HepG2 (cell line): ENCODE results near the gene TUBG1. TPM values are rescaled to one million over a fixed set of nuclear protein-coding genes. Genes with fewer than 3 reads are reported as not detected.
A peak's percentile ranks its signal among the peaks of the same experiment; 100 is the strongest.

Experiments used
- BRCA1 ChIP-seq: sonication (generic); formaldehyde crosslinking; IDR thresholded peaks from 2 replicates; pipeline ENCODE4 v1.4.0; 2020; ENCODE audit warnings: missing genetic modification reagents
- CREM ChIP-seq, 2 experiments: sonication (generic) in 1 of 2; formaldehyde crosslinking in 1 of 2; IDR thresholded peaks; 2 replicates each; pipeline versions ENCODE4 v1.4.0 to v1.6.1; 2016 to 2020; ENCODE audit warnings: antibody characterized with exemption in 1 of 2, mild to moderate bottlenecking in 1 of 2, missing genetic modification reagents in 1 of 2
- FLYWCH1 ChIP-seq: sonication (generic); formaldehyde crosslinking; IDR thresholded peaks from 2 replicates; pipeline ENCODE4 v1.8.1; 2023; ENCODE audit warnings: mild to moderate bottlenecking, missing genetic modification reagents
- JARID2 ChIP-seq: sonication (generic); formaldehyde crosslinking; IDR thresholded peaks from 2 replicates; pipeline ENCODE4 v1.8.1; 2023; ENCODE audit warnings: missing genetic modification reagents, inconsistent platforms; ENCODE audit not compliant: insufficient replicate concordance
- NR2F6 ChIP-seq, 2 experiments: IDR thresholded peaks; 2 replicates each; pipeline ENCODE4 v1.6.1; 2016; ENCODE audit warnings: antibody characterized with exemption in 1 of 2, mild to moderate bottlenecking in 1 of 2
- PAF1 ChIP-seq: IDR thresholded peaks from 2 replicates; pipeline ENCODE4 v1.6.1; 2016; ENCODE audit warnings: missing genetic modification reagents, missing compliant biosample characterization
- PCBP1 ChIP-seq: fragments of 200-400 bp; formaldehyde crosslinking; IDR thresholded peaks from 2 replicates; pipeline ENCODE4 v1.6.1; 2017; ENCODE audit warnings: mild to moderate bottlenecking, low read depth, low read length, borderline replicate concordance
- RBFOX2 ChIP-seq: fragments of 200-400 bp; formaldehyde crosslinking; IDR thresholded peaks from 2 replicates; pipeline ENCODE4 v1.6.1; 2017; ENCODE audit warnings: low read depth, mild to moderate bottlenecking, low read length
- SP4 ChIP-seq: sonication (generic); formaldehyde crosslinking; IDR thresholded peaks from 2 replicates; pipeline ENCODE4 v1.8.1; 2023; ENCODE audit warnings: mild to moderate bottlenecking, missing genetic modification reagents
- ZBTB38 ChIP-seq: sonication (generic); formaldehyde crosslinking; IDR thresholded peaks from 2 replicates; pipeline ENCODE4 v1.5.1; 2020; ENCODE audit warnings: mild to moderate bottlenecking, missing genetic modification reagents
- ZBTB8A ChIP-seq: sonication (generic); formaldehyde crosslinking; IDR thresholded peaks from 2 replicates; pipeline ENCODE4 v1.4.0; 2020; ENCODE audit warnings: mild to moderate bottlenecking, low read depth, missing genetic modification reagents, borderline replicate concordance
- ZNF274 ChIP-seq: sonication (generic); formaldehyde crosslinking; IDR thresholded peaks from 2 replicates; pipeline ENCODE4 v1.5.1; 2020; ENCODE audit warnings: mild to moderate bottlenecking, missing genetic modification reagents
- ZNF280B ChIP-seq: sonication (generic); formaldehyde crosslinking; IDR thresholded peaks from 2 replicates; pipeline ENCODE4 v1.5.0; 2020; ENCODE audit warnings: missing genetic modification reagents, mild to moderate bottlenecking, borderline replicate concordance
- ZNF496 ChIP-seq: sonication (generic); formaldehyde crosslinking; IDR thresholded peaks from 2 replicates; pipeline ENCODE4 v1.8.1; 2023; ENCODE audit warnings: mild to moderate bottlenecking, moderate library complexity, missing genetic modification reagents; ENCODE audit not compliant: insufficient replicate concordance
- ZNF550 ChIP-seq: sonication (generic); formaldehyde crosslinking; IDR thresholded peaks from 2 replicates; pipeline ENCODE4 v1.4.0; 2020; ENCODE audit warnings: mild to moderate bottlenecking, missing genetic modification reagents, borderline replicate concordance
- ZSCAN21 ChIP-seq: sonication (generic); formaldehyde crosslinking; IDR thresholded peaks from 2 replicates; pipeline ENCODE4 v1.8.0; 2022; ENCODE audit warnings: mild to moderate bottlenecking, missing genetic modification reagents, moderate library complexity, borderline replicate concordance
- polyA plus RNA-seq, 8 experiments: library from polyadenylated mRNA; depleted of rRNA in 3 of 8; stranded (reverse) in 7 of 8; unstranded in 1 of 8; fragments of >200 nt; fragmentation: Illumina TruSeq in 4 of 8; extraction: Trizol in 4 of 8; gene quantifications; 2 replicates each; pipeline versions ENCODE4 v1.2.1 to v1.2.3, GENCODE V29; 2011 to 2016; ENCODE audit warnings: low read depth in 4 of 8, missing spikeins in 1 of 8, mixed read lengths in 1 of 8; ENCODE audit not compliant: insufficient read depth in 1 of 8
- total RNA-seq, 5 experiments: library from RNA; depleted of rRNA; stranded (reverse); fragments of >200 nt; fragmentation: Illumina TruSeq; extraction: Trizol; gene quantifications; 2 replicates each; pipeline ENCODE4 v1.2.3, GENCODE V29; 2016; ENCODE audit warnings: low read depth in 1 of 5
- TF ChIP-seq, protein P1 (sequence below): sonication (generic); formaldehyde crosslinking; IDR thresholded peaks from 2 replicates; pipeline ENCODE4 v1.4.0; 2020; ENCODE audit warnings: mild to moderate bottlenecking, low read depth, missing genetic modification reagents
- TF ChIP-seq, protein P2 (sequence below): sonication (generic); formaldehyde crosslinking; IDR thresholded peaks from 2 replicates; pipeline ENCODE4 v1.8.0; 2022; ENCODE audit warnings: mild to moderate bottlenecking, missing genetic modification reagents, moderate library complexity
- TF ChIP-seq, protein P3 (sequence below): sonication (generic); formaldehyde crosslinking; IDR thresholded peaks from 2 replicates; pipeline ENCODE4 v1.4.0; 2020; ENCODE audit warnings: missing genetic modification reagents, borderline replicate concordance
- TF ChIP-seq, protein P4 (sequence below): sonication (generic); formaldehyde crosslinking; IDR thresholded peaks from 2 replicates; pipeline ENCODE4 v1.9.0; 2021; ENCODE audit warnings: missing genetic modification reagents, mild to moderate bottlenecking, borderline replicate concordance

Gene TUBG1
- total and polyA plus RNA-seq, 2 of the 13 experiments (the other 11 are each of a cell fraction or from before 2014, with no cell fraction given): 74.1 to 137 TPM

DNA sequence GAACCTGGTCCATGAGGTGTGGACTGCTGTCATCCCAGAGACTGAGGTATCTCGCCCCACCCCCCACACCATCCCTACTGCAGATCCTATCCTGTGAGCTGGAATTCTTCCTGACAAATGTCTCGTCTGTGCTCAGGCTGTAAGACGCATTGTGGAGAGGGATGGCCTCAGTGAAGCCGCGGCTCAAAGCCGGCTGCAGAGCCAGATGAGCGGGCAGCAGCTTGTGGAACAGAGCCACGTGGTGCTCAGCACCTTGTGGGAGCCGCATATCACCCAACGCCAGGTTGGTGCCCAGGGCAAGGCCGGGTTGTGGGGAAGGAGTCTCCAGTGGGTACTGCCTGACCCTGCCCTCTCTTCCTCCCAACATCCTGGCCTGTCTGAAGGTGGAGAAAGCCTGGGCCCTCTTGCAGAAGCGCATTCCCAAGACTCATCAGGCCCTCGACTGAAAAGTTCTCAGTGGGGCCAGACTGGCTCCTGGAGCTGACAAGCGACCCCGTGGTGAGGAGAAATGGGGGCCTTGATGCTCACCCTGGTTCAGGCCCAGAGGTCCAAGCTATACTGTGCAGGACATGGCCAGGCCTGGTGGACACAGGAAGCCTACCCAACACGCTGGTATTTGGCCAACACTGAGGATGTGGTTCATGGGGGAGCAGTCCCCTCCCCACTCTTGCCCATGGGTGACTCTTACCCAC is 43.8 kb upstream of the TUBG1 start (continued):
- TF ChIP-seq, protein P1, sequence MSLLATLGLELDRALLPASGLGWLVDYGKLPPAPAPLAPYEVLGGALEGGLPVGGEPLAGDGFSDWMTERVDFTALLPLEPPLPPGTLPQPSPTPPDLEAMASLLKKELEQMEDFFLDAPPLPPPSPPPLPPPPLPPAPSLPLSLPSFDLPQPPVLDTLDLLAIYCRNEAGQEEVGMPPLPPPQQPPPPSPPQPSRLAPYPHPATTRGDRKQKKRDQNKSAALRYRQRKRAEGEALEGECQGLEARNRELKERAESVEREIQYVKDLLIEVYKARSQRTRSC (CRISPR knock-in tag): no peak
- TF ChIP-seq ZNF550 (CRISPR knock-in tag) (0 out of 2 replicates have a peak, but pooled peaks have one; percentile 54), FLYWCH1 (peak; percentile 50; the same call in 1 of the 2 replicates), SP4 (0 out of 2 replicates have a peak, but pooled peaks have one; percentile 61), CREM (IDR thresholded peaks at IDR 0.05) (no peak), CREM (CRISPR knock-in tag; IDR thresholded peaks at IDR 0.05) (no peak), RBFOX2 (peak; percentile 64), NR2F6 (IDR thresholded peaks at IDR 0.05) (no peak), NR2F6 (CRISPR knock-in tag; IDR thresholded peaks at IDR 0.05) (no peak), ZSCAN21 (no peak), PCBP1 (0 out of 2 replicates have a peak, but pooled peaks have one; percentile 37), PAF1 (0 out of 2 replicates have a peak, but pooled peaks have one; percentile 41), ZNF496 (CRISPR knock-in tag) (no peak), ZBTB8A (no peak), ZBTB38 (CRISPR knock-in tag) (peak; percentile 5; the same call in 1 of the 2 replicates), ZNF280B (0 out of 2 replicates have a peak, but pooled peaks have one; percentile 21), BRCA1 (CRISPR knock-in tag) (no peak), JARID2 (CRISPR knock-in tag) (no peak), ZNF274 (CRISPR knock-in tag) (no peak; the same call in 1 of the 2 replicates)
- TF ChIP-seq, protein P2, sequence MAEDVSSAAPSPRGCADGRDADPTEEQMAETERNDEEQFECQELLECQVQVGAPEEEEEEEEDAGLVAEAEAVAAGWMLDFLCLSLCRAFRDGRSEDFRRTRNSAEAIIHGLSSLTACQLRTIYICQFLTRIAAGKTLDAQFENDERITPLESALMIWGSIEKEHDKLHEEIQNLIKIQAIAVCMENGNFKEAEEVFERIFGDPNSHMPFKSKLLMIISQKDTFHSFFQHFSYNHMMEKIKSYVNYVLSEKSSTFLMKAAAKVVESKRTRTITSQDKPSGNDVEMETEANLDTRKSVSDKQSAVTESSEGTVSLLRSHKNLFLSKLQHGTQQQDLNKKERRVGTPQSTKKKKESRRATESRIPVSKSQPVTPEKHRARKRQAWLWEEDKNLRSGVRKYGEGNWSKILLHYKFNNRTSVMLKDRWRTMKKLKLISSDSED (CRISPR knock-in tag): no peak
- TF ChIP-seq, protein P3, sequence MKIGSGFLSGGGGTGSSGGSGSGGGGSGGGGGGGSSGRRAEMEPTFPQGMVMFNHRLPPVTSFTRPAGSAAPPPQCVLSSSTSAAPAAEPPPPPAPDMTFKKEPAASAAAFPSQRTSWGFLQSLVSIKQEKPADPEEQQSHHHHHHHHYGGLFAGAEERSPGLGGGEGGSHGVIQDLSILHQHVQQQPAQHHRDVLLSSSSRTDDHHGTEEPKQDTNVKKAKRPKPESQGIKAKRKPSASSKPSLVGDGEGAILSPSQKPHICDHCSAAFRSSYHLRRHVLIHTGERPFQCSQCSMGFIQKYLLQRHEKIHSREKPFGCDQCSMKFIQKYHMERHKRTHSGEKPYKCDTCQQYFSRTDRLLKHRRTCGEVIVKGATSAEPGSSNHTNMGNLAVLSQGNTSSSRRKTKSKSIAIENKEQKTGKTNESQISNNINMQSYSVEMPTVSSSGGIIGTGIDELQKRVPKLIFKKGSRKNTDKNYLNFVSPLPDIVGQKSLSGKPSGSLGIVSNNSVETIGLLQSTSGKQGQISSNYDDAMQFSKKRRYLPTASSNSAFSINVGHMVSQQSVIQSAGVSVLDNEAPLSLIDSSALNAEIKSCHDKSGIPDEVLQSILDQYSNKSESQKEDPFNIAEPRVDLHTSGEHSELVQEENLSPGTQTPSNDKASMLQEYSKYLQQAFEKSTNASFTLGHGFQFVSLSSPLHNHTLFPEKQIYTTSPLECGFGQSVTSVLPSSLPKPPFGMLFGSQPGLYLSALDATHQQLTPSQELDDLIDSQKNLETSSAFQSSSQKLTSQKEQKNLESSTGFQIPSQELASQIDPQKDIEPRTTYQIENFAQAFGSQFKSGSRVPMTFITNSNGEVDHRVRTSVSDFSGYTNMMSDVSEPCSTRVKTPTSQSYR (CRISPR knock-in tag): 0 out of 2 replicates have a peak, but pooled peaks have one; percentile 9
- TF ChIP-seq, protein P4, sequence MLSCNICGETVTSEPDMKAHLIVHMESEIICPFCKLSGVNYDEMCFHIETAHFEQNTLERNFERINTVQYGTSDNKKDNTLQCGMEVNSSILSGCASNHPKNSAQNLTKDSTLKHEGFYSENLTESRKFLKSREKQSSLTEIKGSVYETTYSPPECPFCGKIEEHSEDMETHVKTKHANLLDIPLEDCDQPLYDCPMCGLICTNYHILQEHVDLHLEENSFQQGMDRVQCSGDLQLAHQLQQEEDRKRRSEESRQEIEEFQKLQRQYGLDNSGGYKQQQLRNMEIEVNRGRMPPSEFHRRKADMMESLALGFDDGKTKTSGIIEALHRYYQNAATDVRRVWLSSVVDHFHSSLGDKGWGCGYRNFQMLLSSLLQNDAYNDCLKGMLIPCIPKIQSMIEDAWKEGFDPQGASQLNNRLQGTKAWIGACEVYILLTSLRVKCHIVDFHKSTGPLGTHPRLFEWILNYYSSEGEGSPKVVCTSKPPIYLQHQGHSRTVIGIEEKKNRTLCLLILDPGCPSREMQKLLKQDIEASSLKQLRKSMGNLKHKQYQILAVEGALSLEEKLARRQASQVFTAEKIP: no peak
